IPS-18c (cell line): ENCODE data around the gene ZNF83.
"Not testable (repeated sequence)": the region's sequence is repeated elsewhere in the genome, so short reads cannot be mapped to it uniquely, and the experiment has no call there.

Source experiments
- H3K4me3 ChIP-seq: 2 replicates; pipeline ENCODE4 v1.7.0; 2013; ENCODE audit warnings: low read depth, mild to moderate bottlenecking, low read length, moderate library complexity; ENCODE audit not compliant: insufficient read depth
- H3K9me3 ChIP-seq: one replicate; pipeline ENCODE4 v1.6.1; 2013; ENCODE audit warnings: mild to moderate bottlenecking, low read length, moderate library complexity; ENCODE audit not compliant: control insufficient read depth, insufficient read depth

The ZNF83 gene

GRCh38 chr19:52637718-52638585 is at the start of gene ZNF83:
TSS of gene ZNF83 (minus strand) at chr19:52638355.
- Histone ChIP-seq H3K4me3 (peak within 1 kb of the TSS; percentile 95), H3K9me3 (peaks cover 2% of the 10 kb centered on the region)

DNA sequence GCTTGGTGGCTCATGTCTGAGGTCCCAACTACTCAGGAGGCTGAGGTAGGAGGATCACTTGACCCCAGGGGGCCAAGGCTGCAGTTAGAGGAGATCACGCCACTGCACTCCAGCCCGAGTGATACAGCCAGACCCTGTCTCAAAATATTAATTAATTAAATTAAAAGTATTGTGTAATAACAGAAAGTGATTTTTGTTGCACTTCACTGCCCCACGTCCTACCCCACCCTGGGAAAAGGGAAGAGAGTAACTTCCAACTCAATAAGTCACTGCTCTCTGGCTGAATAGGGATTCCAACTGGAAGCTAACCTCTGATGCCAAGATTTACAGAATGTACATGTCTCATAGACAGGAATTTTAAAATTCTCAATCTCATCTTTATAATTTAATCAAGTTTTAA is 49.5 kb upstream of the ZNF83 start:
- H3K4me3 ChIP-seq = no peak overlapping the region
- no peaks in the 10 kb centered on the region for H3K9me3 ChIP-seq

- Histone ChIP-seq H3K9me3 (no peaks in the 10 kb centered on the region), H3K4me3 (no peak overlapping the region)
Measured at GRCh38 chr19:52685811-52686210, 47.7 kb upstream of the ZNF83 start.

DNA sequence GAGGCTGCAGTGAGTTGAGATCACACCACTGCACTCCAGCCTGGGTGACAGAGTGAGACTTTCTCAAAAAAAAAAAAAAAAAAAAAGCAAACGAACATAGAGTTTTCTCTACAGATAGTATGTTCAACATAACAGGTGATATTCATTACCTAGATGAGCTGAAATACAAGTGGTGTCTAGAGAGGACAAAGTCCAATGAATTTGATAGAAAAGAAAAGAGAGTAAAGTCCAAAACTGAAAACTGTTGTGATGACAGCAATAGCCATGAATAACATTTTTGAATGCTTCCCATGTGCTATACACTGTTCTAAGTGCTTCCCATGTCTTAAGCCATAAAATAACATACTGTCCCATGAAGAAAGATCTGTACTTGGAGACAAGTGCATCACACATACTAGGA is 43.1 kb upstream of the ZNF83 start:
- not testable (repeated sequence) for H3K9me3 ChIP-seq, H3K4me3 ChIP-seq

- H3K9me3 ChIP-seq = peaks cover 4% of the 10 kb centered on the region
- no peak overlapping the region for H3K4me3 ChIP-seq
Measured at GRCh38 chr19:52679598-52679997, 41.4 kb upstream of the ZNF83 start.

GRCh38 chr19:52675239-52675638 is 37.1 kb upstream of the ZNF83 start:
- H3K9me3 ChIP-seq, H3K4me3 ChIP-seq: not testable (repeated sequence)

DNA sequence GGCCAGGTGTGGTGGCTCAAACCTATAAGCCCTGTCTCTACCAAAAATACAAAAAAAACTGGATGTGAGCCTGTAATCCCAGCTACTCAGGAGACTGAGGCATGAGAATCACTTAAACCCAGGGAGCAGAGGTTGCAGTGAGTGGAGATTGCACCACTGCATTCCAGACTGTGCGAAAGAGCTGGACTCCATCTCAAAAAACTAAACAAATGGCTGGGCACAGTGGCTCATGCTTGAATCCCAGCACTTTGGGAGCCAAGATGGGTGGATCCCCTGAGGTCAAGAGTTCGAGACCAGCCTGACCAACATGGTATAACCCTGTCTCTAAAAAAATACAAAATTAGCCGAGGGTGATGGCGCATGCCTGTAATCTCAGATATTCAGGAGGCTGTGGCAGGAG is 34.9 kb upstream of the ZNF83 start:
- H3K4me3 ChIP-seq = no peak overlapping the region
- H3K9me3 ChIP-seq = peaks cover 4% of the 10 kb centered on the region

DNA sequence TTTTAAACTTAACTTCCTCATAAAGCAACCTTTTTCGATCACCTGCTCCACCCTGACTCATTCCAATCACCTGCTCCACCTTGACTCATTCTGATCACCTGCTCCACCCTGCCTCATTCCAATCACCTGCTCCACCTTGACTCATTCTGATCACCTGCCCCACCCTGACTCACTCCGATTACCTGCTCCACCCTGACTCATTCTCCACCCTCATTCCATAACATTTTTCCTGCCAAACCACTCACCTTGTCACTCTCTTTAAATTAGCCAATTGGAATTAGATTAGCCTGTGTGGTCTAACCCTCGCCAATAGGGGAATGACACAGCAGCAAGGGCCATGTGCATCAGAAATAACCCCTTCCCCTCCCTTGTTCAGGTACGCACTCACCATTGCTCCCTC is 31.9 kb upstream of the ZNF83 start:
- Histone ChIP-seq H3K9me3 (no peaks in the 10 kb centered on the region), H3K4me3 (no peak overlapping the region)

DNA sequence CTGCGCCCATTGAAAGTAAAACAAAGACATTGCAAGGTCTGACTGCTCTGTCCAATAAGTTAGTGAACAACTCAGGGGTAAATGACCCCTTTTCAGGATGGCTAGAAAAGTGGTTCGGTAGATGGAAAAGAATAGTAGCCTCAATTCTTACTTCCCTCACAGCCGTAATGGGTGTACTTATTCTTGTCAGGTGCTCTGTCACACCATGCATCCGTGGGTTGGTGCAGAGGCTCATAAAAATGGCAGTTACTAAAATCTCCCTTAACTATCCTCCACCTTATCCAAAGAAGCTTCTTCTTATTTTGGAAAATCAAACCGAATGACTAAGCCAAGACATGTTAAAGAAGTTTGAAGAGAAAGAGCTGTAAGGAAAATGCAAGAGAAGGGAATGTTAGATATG is 31.4 kb upstream of the ZNF83 start:
- Histone ChIP-seq H3K4me3 (no peak overlapping the region), H3K9me3 (no peaks in the 10 kb centered on the region)

GRCh38 chr19:52667972-52668371 is 29.8 kb upstream of the ZNF83 start:
- Histone ChIP-seq H3K4me3 (no peak overlapping the region), H3K9me3 (no peaks in the 10 kb centered on the region)

GRCh38 chr19:52666506-52666905 is 28.4 kb upstream of the ZNF83 start:
- H3K9me3 ChIP-seq = no peaks in the 10 kb centered on the region
- H3K4me3 ChIP-seq = no peak overlapping the region

DNA sequence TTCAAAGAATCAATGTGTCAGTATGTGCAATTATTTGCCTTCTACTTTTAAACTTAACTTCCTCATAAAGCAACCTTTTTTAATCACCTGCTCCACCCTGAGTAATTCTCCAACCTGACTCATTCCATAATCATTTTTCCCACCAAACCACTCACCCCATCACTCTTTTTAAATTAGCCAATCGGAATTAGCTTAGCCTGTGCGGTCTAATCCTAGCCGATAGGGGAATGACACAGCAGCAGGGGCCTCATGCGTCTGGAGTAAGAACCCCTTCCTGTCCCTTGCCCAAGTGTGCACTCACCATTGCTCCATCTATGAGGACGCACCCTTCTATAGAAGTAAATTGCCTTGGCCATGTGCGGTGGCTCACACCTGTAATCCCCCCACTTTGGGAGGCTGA is 27.4 kb upstream of the ZNF83 start:
- H3K4me3 ChIP-seq = no peak overlapping the region
- no peaks in the 10 kb centered on the region for H3K9me3 ChIP-seq

DNA sequence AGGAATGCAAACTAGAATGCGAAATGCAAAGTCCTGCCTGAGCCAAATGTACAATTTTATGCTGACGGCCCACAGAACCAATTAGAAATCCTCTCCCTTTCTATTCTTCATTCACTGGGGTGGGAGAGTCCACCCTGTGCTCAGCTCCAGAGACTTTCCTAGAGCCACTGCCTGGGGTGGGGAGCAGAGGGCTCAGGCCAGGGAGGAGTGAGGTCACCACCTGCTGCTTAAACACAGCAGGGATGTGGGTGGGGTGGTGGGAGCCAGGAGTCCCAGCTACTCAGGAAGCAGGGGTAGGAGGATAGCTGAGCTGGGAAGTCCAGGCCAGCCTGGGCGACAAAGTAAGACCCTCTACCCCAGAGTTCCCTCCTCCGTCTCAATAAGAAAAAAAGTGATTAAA is 26.9 kb upstream of the ZNF83 start:
- H3K4me3 ChIP-seq = no peak overlapping the region
- H3K9me3 ChIP-seq = no peaks in the 10 kb centered on the region

- Histone ChIP-seq H3K4me3 (no peak overlapping the region), H3K9me3 (no peaks in the 10 kb centered on the region)
Measured at GRCh38 chr19:52664461-52664860, 26.3 kb upstream of the ZNF83 start.

DNA sequence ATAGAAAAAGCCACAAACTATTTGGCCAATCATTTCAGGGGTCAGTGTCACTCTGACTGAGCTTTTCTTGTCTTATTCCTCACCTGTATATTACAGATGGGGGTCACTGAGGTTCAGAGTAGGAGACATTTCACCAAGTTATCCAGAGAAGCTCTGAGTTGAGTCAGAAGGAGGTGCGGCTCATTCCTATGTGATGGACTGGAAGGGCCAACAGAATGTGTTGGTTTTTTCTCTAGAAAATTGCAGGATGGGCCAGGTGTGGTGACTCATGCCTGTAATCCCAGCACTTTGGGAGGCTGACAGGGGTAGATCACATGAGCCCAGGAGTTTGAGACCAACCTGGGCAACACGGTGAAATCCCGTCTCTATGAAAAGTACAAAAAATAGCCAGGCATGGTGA is 24.5 kb upstream of the ZNF83 start:
- Histone ChIP-seq H3K9me3 (no peaks in the 10 kb centered on the region), H3K4me3 (no peak overlapping the region)

GRCh38 chr19:52660981-52661380 is 22.8 kb upstream of the ZNF83 start:
- H3K9me3 ChIP-seq = no peaks in the 10 kb centered on the region

GRCh38 chr19:52659013-52659412 is 20.9 kb upstream of the ZNF83 start:
- no peaks in the 10 kb centered on the region for H3K9me3 ChIP-seq
- no peak overlapping the region for H3K4me3 ChIP-seq

More at GRCh38 chr19:52660981-52661380, 22.8 kb upstream of the ZNF83 start:
- no peak overlapping the region for H3K4me3 ChIP-seq

GRCh38 chr19:52658595-52658994 is 20.4 kb upstream of the ZNF83 start:
- Histone ChIP-seq H3K4me3 (no peak overlapping the region), H3K9me3 (no peaks in the 10 kb centered on the region)

DNA sequence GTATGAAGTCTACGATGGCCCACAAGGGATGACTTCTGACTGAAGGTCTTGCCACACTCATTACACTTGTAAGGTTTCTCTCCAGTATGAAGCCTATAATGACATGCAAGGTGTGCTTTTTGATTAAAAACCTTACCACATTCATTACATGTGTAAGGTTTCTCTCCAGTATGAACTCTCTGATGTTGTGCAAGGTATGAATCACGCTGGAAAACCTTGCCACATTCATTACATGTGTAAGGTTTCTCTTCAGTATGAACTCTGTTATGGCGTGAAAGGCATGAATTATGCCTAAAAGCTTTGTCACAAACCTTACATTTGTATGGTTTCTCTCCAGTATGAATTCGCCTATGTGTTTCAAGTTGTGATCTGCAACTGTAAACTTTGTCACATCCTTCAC is 15.0 kb upstream of the ZNF83 start:
- H3K4me3 ChIP-seq = no peak overlapping the region
- H3K9me3 ChIP-seq = peaks cover 2% of the 10 kb centered on the region
